ENCODE results near the gene ASAP3.

ASAP3 gene

GRCh38 chr1:23422241-23422877 is 61.6 kb downstream of the ASAP3 start:
- peak; percentile 18 for DNase-seq

- no peak for DNase-seq
Observed at GRCh38 chr1:23421753-23422240, 62.2 kb downstream of the ASAP3 start.

DNA sequence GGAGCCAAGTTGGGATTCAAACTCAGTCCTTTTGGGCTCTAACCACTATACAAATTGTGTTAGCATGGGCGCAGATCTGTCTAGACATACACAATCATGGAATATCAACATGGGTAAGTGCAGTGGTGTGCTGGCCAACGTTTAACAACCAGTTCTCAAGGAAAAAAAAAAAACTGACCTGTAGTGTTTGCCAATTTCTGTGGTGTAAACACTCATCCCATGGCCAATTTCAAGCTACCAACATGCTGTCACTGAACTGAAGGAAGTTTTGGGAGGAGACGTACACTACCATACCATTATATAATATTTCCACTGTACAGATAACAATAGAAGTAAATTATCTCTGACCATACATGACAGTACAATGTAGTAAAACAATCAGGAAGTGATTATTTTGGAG is 62.6 kb downstream of the ASAP3 start:
- no peak for DNase-seq

GRCh38 chr1:23420778-23421177 is 63.2 kb downstream of the ASAP3 start:
- DNase-seq: no peak

DNA sequence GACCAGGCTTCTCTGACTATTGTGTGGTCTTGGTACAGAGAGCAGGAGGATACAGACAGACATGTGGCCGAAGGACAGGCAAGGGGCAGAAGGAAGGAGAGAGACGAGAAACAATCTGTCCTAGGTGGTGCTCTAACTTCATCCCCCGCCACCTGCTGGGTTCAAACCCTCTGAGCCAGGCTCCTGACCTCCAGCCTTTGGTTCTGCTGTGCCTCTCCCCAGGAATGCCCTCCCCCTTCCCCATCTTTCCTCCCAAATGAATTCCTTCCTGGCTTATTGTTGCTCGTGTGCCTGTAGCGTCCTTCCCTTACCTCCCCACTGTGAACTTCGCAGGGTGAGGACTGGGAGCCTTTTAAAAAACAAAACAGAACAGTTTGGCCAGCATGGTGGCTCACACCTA is 64.8 kb downstream of the ASAP3 start:
- no peak for DNase-seq

GRCh38 chr1:23417570-23417969 is 66.4 kb downstream of the ASAP3 start:
- DNase-seq: no peak

- no peak for DNase-seq
Observed at GRCh38 chr1:23416964-23417363, 67.0 kb downstream of the ASAP3 start.

DNA sequence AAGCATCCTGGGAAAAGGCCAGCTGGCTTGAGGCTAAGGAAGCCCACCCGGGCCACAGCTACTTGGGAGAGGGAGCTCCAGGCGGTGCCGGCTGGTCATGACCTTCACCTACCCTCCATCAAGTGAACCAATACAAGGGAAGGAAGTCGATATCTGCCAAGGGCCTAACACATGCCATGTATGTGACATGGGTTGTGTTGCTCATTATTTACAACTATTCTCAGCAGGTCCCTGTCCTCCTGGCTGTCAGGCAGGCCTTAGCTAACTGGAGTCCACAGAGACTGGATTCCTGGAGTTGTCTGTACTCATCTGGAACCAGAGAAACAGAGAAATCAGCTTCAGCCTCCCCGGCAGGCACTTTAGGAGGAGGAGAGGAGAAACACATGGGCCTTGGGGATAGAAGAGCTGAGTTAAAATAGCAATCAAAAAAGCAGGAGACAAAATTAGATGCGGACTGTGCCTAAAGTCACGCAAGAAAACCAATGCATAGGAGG is 75.1 kb downstream of the ASAP3 start:
- no peak for DNase-seq

DNA sequence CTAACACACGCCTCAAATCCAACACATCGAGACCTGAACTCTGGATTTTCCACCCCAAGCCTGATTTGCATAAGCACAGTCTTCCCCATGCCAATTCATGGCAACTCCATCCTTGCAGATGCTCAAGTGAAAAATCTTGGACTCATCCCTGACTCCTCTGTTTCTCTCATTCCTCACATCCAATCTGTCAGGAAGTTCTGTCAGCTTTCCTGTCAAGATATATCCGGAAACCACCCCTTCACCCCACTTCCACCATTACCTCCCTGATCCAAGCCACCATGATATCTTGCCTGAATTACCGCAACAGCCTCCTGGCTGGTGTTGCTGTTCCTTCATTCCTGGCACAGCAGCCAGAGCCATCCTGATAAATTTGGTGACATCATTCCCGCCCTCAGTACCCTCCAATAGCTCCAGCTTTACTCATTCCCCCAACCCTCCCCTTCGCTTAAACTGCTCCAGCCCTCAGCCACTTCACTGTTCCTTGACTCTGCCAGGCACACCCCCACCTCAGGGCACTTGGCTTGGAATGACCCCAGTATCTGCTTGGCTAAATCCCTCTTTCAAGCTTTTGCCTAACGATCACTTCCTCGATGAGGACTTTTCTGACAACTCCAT is 76.9 kb downstream of the ASAP3 start:
- DNase-seq: no peak

GRCh38 chr1:23405946-23406345 is 78.0 kb downstream of the ASAP3 start:
- DNase-seq: no peak

DNA sequence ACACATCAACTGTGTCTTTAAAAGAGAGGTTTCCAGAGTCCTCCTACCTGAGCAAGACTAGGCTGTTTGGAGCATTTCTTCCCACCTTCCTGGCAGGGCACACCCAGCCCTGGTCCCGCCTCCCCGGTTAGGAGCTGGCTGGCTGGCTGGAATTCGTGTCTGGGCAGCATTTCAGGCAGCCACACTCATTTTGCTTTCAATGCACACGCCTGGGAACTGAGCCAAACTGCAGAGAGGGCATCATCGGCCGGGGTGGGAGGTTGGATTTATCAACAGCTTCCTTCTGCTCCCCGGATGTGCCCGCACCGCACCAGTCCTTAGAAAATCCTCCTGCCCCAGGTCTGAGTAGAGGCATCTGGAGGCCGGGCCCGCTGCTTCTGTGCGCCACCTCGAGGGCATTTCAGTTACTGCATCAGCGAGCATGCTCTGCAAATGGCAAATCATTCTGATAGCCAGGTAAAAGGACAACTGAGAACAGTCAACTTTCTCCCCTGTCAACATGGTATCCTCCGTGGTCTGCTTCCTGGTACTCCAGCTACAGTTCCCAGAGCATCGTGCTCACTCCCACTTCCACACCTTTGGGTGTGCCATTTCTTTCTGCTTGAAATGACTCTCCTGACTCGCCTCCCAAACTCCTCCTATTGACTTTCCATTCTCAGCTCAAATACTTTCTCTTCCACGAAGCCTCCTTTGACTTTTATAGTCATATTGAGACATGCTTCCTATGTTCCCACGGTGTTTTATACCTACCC is 80.1 kb downstream of the ASAP3 start:
- peak; percentile 74 for DNase-seq

- DNase-seq: no peak
Observed at GRCh38 chr1:23403355-23403734, 80.6 kb downstream of the ASAP3 start.

DNA sequence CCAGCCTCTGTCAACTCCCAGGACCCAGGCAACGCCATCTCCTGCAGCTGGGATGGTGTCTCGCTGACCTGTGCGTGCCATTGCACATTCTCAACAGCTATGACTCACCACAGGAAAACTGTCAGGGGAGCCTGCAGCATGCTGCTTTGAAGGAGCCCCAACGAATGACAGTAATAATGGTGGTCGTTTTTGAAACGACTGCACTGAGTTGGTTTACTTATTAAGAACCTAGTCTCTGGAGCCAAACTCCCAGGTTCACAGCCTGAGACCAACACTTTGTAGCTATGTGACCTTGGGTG is 81.0 kb downstream of the ASAP3 start:
- DNase-seq: no peak

DNA sequence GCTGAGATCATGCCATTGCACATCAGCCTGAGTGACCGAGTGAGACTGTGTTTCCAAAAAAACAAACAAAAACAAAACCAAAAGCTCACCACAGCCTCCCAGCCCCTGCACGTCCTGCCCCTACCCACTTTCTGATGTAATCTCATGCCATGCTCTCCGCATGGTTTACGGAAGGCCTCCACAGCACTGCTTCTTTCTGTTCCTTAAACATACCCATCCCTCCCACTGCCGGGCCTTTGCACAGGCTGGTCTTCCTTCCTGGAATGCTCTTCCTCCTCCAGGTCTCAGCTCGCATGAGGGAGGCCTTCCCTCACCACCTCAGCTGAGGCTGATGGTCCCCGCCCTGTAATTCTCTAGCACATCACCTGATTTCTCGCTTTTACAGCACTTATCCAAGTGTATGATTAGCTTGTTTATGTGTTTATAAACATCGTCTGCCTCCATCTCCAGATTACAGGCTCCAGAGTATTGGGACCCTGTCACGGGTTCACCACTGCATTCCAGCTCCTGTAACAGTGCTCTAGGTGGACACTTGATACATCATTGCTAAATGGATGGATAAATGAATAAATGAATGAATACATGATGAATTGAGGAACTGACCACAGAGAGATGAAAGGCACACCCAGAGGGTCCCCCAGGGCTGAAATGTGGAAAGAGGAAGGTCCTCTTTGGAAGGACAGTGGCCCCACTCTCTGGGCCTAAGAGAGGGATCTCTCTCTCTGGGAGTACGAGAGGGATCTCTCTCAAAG is 81.5 kb downstream of the ASAP3 start:
- no peak for DNase-seq

DNA sequence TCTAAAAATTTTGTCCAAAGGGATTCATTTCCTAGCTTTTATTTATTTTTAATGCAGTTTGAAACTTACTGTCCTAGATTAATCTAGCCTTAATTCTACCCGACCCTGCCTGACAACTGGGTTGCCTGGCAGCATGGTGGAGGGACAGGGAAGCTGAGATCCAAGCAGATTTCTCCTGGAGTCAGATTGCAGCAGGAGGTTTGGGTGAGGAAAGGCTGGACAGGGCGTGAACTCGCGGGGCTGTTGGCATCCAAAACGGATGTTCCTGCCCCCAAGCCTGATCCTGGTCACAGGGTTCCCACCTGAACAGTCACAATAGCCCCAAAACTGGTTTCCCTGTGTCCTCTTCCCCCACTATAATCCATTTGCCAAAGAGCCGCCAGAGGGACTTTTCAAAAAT is 82.7 kb downstream of the ASAP3 start:
- no peak for DNase-seq

GRCh38 chr1:23400324-23401114 is 83.5 kb downstream of the ASAP3 start:
- DNase-seq: no peak

- DNase-seq: no peak
Observed at GRCh38 chr1:23399229-23399628, 84.8 kb downstream of the ASAP3 start.

GRCh38 chr1:23397908-23398307 is 86.1 kb downstream of the ASAP3 start:
- DNase-seq: no peak

DNA sequence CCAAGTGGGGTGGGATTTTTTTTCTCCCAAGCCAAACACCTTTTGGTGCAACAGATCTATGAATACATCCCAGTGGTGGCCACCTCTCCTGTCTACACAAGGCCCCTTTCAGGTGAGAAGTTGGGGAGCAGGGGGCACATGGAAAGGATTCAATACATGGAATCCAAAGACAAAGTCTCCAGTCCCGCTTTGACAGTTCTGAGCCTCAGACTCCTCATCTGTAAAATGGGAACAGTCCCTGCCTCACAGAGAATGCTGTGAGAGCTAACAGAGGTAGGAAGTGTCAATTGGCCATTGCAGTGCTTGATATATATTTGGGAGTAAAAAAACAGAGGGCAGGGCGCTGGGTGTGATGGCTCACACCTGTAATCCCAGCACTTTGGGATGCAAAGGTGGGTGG is 87.6 kb downstream of the ASAP3 start:
- DNase-seq: no peak

DNA sequence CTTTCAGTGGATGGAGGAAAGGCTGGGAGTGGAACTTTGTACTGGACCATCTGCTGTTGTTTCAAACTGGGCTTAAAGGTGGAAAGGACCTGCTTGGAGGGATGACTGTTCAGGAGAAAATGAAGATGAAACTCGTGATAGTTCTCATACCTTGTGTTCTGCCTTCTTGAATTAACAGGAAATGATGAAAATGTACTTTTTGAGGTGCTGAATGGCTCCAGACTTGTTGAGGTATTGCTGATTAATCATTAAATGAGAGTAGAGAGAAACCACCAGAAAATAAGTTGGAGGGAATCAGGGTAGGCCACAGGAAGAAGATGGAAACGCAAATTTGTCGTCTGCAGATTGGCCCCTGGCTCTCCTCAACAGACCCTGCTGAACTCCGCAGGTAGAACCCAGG is 88.1 kb downstream of the ASAP3 start:
- no peak for DNase-seq

- no peak for DNase-seq
Observed at GRCh38 chr1:23395154-23395724, 88.7 kb downstream of the ASAP3 start.

- no peak for DNase-seq
Observed at GRCh38 chr1:23394684-23395083, 89.3 kb downstream of the ASAP3 start.
